22Rv1 (cell line): Measurements from ENCODE around the gene DCST2.

Experiments used
- CTCF ChIP-seq: fragments of 450-650 bp; IDR thresholded peaks from 2 replicates; pipeline ENCODE4 v1.5.1; 2017; ENCODE audit warnings: mild to moderate bottlenecking
- ZFX ChIP-seq: fragments of 450-650 bp; IDR thresholded peaks from 2 replicates; pipeline ENCODE4 v1.6.1; 2017; ENCODE audit warnings: antibody characterized with exemption, borderline replicate concordance

DNA sequence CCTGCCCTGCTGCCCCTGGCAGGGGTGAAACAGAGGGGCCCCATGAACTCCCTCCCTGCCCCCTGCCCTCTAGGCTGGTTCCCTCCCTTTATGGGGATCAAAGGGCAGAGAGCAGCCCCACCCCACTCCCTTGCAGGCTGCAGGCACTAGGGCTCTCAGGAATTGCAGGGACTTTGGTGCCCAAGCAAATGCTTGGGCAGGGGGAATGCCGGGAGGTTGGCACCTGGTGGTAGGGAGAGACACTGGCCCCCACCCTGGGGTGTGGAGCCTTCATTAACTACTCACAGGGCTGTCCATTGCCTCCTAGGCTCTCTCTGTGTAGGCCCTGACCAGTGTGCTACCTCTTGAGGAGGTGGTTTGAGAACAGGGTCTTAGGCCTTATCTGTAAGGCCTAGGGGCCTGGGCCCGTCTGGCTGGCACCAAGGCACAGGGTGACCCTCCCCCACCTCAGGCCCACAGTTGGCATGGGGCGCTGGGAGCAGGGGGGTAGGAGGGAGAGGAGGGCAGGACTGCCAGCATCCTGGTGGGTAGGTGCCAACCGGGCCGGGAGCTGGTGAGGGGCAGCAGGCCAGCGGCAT lies 26.2 kb downstream of the DCST2 start:
- TF ChIP-seq CTCF (no peak), ZFX (no peak)
